HCT116 (cell line): ENCODE measurements around the gene RNF151. TPM values are rescaled to one million over a fixed set of nuclear protein-coding genes. Genes with fewer than 3 reads are reported as not detected.

ENCODE experiments used
- ATAC-seq: fragments of 200-7000 bp; cut with Tn5 transposase; 2 replicates; pipeline ENCODE4 v1.9.1; 2020; ENCODE audit warnings: mild to moderate bottlenecking, moderate library complexity
- BruUV-seq: library from RNA; stranded (reverse); fragments of 400-500 nt; replicated peaks from 2 replicates; lab custom pipeline; 2021; lab: Mats Ljungman, UMichigan
- CTCF ChIA-PET: fragments of 300-600 bp; sonication (Branson Sonifier 250); formaldehyde crosslinking; loops from one replicate; lab custom pipeline; 2021; ENCODE audit warnings: antibody characterized with exemption; lab: Charles Lee
- POLR2A ChIA-PET: fragments of 300-600, 350-600 bp; sonication (Branson Sonifier 250); formaldehyde crosslinking; loops from one replicate; lab custom pipeline; 2021; ENCODE audit warnings: antibody characterized with exemption; lab: Charles Lee
- RAD21 ChIA-PET, 2 experiments: fragments of 300-600 bp; sonication (Branson Sonifier 250); formaldehyde crosslinking; loops; one replicate each; lab custom pipeline; 2023; ENCODE audit warnings: low total read pairs in 2 of 2; ENCODE audit not compliant: uncharacterized antibody in 2 of 2, unreplicated experiment in 2 of 2, low non-redundant PET in 1 of 2; lab: Charles Lee
- DNase-seq: peaks from one replicate; pipeline ENCODE4 v3.0.0-alpha.2; 2010; ENCODE audit warnings: low read depth, low spot score
- H2AFZ ChIP-seq: fragments of 200-600 bp; shearing (Covaris generic), sonication (generic); 2 replicates; pipeline ENCODE4 v1.6.1; 2017; ENCODE audit warnings: low read depth, mixed run types, mixed read lengths, antibody characterized with exemption, low read length; ENCODE audit not compliant: poor library complexity, severe bottlenecking
- H3K27ac ChIP-seq: 2 replicates; pipeline ENCODE4 v1.5.1; 2012; ENCODE audit warnings: low read depth, low read length
- H3K27me3 ChIP-seq: fragments of 200-600 bp; sonication (generic); 2 replicates; pipeline ENCODE4 v1.6.1; 2016; ENCODE audit warnings: mixed run types, low read length, mixed read lengths; ENCODE audit not compliant: insufficient read depth
- H3K36me3 ChIP-seq, 2 experiments: fragments of 200-500 bp in 1 of 2; fragments of 200-600 bp in 1 of 2; sonication (Bioruptor generic) in 1 of 2; sonication (generic) in 1 of 2; 2 replicates each; pipeline versions ENCODE4 v1.5.1 to v1.6.1; 2014 to 2016; ENCODE audit warnings: low read length in 2 of 2, inconsistent platforms in 1 of 2, mixed read lengths in 1 of 2, mixed run types in 1 of 2; ENCODE audit not compliant: insufficient read depth in 2 of 2, control insufficient read depth in 1 of 2
- H3K4me1 ChIP-seq, 2 experiments: fragments of 200-600 bp in 1 of 2; sonication (generic) in 1 of 2; 2 replicates each; pipeline versions ENCODE4 v1.5.1 to v1.6.1; 2012 to 2017; ENCODE audit warnings: low read length in 2 of 2, inconsistent platforms in 1 of 2, mild to moderate bottlenecking in 1 of 2, mixed read lengths in 1 of 2, mixed run types in 1 of 2, moderate library complexity in 1 of 2; ENCODE audit not compliant: insufficient read depth in 2 of 2, control insufficient read depth in 1 of 2
- H3K4me2 ChIP-seq: fragments of 200-600 bp; sonication (generic); 2 replicates; pipeline ENCODE4 v1.6.1; 2017; ENCODE audit warnings: mixed run types, low read length, mixed read lengths
- H3K4me3 ChIP-seq, 2 experiments: fragments of 200-600 bp in 1 of 2; sonication (generic) in 1 of 2; replicated peaks in 1 of 2; 2 replicates each; pipeline ENCODE4 v1.5.1; 2011 to 2016; ENCODE audit warnings: low read length in 2 of 2, control low read depth in 1 of 2, low read depth in 1 of 2, mild to moderate bottlenecking in 1 of 2, mixed read lengths in 1 of 2, mixed run types in 1 of 2
- H3K79me2 ChIP-seq: fragments of 200-600 bp; sonication (generic); 2 replicates; pipeline ENCODE4 v1.6.1; 2017; ENCODE audit warnings: mild to moderate bottlenecking, mixed run types, low read length, moderate library complexity, mixed read lengths; ENCODE audit not compliant: insufficient read depth
- H3K9ac ChIP-seq: fragments of 200-600 bp; sonication (generic); 2 replicates; pipeline ENCODE4 v1.6.1; 2016; ENCODE audit warnings: low read length, mixed read lengths
- H3K9me2 ChIP-seq: fragments of 200-600 bp; sonication (generic), shearing (Covaris generic); 2 replicates; pipeline ENCODE4 v1.6.1; 2017; ENCODE audit warnings: mixed run types, mild to moderate bottlenecking, moderate library complexity; ENCODE audit not compliant: insufficient read depth
- H3K9me3 ChIP-seq, 2 experiments: fragments of 200-500 bp in 1 of 2; fragments of 200-600 bp in 1 of 2; sonication (Bioruptor generic) in 1 of 2; sonication (generic) in 1 of 2; 2 replicates each; pipeline ENCODE4 v1.6.1; 2014 to 2017; ENCODE audit warnings: low read length in 2 of 2, mixed read lengths in 2 of 2, inconsistent platforms in 1 of 2, low read depth in 1 of 2, mild to moderate bottlenecking in 1 of 2, mixed run types in 1 of 2, moderate library complexity in 1 of 2; ENCODE audit not compliant: control insufficient read depth in 1 of 2, insufficient read depth in 1 of 2
- H4K20me1 ChIP-seq: fragments of 200-600 bp; sonication (generic), shearing (Covaris generic); 2 replicates; pipeline ENCODE4 v1.6.1; 2017; ENCODE audit warnings: mixed run types, mild to moderate bottlenecking, moderate library complexity; ENCODE audit not compliant: insufficient read depth
- CEBPB ChIP-seq: IDR thresholded peaks from 2 replicates; pipeline ENCODE4 v1.6.1; 2012; ENCODE audit warnings: low read depth
- ELF1 ChIP-seq: IDR thresholded peaks from 2 replicates; pipeline ENCODE4 v1.6.1; 2012; ENCODE audit warnings: low read depth, borderline replicate concordance
- JUND ChIP-seq: IDR thresholded peaks from 2 replicates; pipeline ENCODE4 v1.6.1; 2012
- POLR2A ChIP-seq: IDR thresholded peaks from 2 replicates; pipeline ENCODE4 v1.7.0; 2011; ENCODE audit warnings: borderline replicate concordance; ENCODE audit not compliant: insufficient read depth, insufficient read length; ENCODE audit errors: extremely low read depth
- SP1 ChIP-seq: IDR thresholded peaks from 2 replicates; pipeline ENCODE4 v1.6.1; 2012; ENCODE audit warnings: low read depth
- SRF ChIP-seq: IDR thresholded peaks from 2 replicates; pipeline ENCODE4 v1.6.1; 2012; ENCODE audit warnings: low read depth
- YY1 ChIP-seq: IDR thresholded peaks from 2 replicates; pipeline ENCODE4 v1.6.1; 2011; ENCODE audit warnings: low read length, low read depth, moderate library complexity, mild to moderate bottlenecking; ENCODE audit not compliant: insufficient replicate concordance; ENCODE audit errors: extremely low read depth
- ZFX ChIP-seq: fragments of 450-650 bp; IDR thresholded peaks from 2 replicates; pipeline ENCODE4 v1.6.1; 2017
- intact Hi-C: fragments of 100-400 bp; cut with micrococcal nuclease; formaldehyde crosslinking; loops from 2 replicates; pipeline ENCODE4 v1.10.0; 2022
- total RNA-seq: library from RNA; stranded (reverse); gene quantifications from one replicate; pipeline ENCODE4 v1.2.1, GENCODE V29; 2021; ENCODE audit not compliant: unreplicated experiment
- TF ChIP-seq, protein P1 (sequence below), 3 experiments: fragments of 200-600 bp in 1 of 3; sonication (generic) in 1 of 3; IDR thresholded peaks in 2 of 3; conservative IDR thresholded peaks in 1 of 3; 2 replicates each; pipeline ENCODE4 v1.5.1; 2012 to 2017; ENCODE audit warnings: low read depth in 2 of 3, low read length in 2 of 3, antibody characterized with exemption in 1 of 3, borderline replicate concordance in 1 of 3, control low read depth in 1 of 3, mild to moderate bottlenecking in 1 of 3, mixed read lengths in 1 of 3, mixed run types in 1 of 3, moderate library complexity in 1 of 3; ENCODE audit not compliant: insufficient read depth in 1 of 3
- TF ChIP-seq, protein P2 (sequence below): IDR thresholded peaks from 2 replicates; pipeline ENCODE4 v1.6.1; 2011; ENCODE audit warnings: mild to moderate bottlenecking, low read length, moderate library complexity; ENCODE audit not compliant: insufficient replicate concordance; ENCODE audit errors: extremely low read depth
- TF ChIP-seq, protein P3 (sequence below): IDR thresholded peaks from 2 replicates; pipeline ENCODE4 v1.6.1; 2012
- TF ChIP-seq, protein P4 (sequence below): IDR thresholded peaks from 2 replicates; pipeline ENCODE4 v1.6.1; 2012; ENCODE audit warnings: low read depth
- TF ChIP-seq, protein P5 (sequence below): IDR thresholded peaks from 2 replicates; pipeline ENCODE4 v1.6.1; 2012

RNF151 gene
- total RNA-seq, 1 experiment from 2014 or later = 0.30 TPM

DNA sequence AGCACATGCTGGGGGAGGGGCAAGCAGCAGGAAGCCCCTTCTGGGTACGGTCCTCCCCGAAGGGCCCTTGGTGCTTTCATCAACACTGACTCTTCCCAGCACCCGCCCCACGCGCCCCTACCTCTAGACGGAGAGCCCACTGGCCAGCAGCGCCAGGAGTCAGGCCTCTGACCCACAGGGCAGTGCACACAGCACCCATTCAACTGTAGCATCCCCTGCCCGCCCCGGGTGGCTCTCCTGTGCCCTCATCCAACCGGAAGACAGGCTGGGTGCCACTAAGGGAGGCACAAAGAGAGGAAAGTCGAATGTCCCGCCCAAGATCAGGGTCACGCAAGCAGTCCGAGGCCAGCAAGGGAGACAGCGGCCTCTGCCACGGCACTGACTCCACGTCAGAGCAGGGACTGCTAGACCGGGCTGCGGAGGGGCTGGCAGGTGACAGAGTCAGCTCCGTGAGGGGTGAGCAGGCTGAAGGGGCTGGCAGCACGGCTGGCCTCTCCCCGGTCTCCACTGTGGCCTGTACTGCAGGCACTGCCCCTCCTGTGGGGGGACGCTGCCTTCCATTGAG, 33.5 kb upstream of the RNF151 start:
- no peaks in the 10 kb centered on the region for H3K9me3 ChIP-seq
- ChIA-PET RAD21 (no interaction called here), CTCF (interaction anchor here (1.3 kb wide), 1 partner anchor 10 kb away, joined by 3 read pairs; the partner anchor contains the start of gene MSRB1), POLR2A (no interaction called here)
- BruUV-seq = no TSS peak
- no peak overlapping the region for H3K9ac ChIP-seq
- no peak for ATAC-seq
- no peaks in the 10 kb centered on the region for H3K9me2 ChIP-seq
- no peak overlapping the region for H3K4me3 ChIP-seq
- no peaks in the 10 kb centered on the region for H3K79me2 ChIP-seq
- TF ChIP-seq, protein P1, sequence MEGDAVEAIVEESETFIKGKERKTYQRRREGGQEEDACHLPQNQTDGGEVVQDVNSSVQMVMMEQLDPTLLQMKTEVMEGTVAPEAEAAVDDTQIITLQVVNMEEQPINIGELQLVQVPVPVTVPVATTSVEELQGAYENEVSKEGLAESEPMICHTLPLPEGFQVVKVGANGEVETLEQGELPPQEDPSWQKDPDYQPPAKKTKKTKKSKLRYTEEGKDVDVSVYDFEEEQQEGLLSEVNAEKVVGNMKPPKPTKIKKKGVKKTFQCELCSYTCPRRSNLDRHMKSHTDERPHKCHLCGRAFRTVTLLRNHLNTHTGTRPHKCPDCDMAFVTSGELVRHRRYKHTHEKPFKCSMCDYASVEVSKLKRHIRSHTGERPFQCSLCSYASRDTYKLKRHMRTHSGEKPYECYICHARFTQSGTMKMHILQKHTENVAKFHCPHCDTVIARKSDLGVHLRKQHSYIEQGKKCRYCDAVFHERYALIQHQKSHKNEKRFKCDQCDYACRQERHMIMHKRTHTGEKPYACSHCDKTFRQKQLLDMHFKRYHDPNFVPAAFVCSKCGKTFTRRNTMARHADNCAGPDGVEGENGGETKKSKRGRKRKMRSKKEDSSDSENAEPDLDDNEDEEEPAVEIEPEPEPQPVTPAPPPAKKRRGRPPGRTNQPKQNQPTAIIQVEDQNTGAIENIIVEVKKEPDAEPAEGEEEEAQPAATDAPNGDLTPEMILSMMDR (IDR thresholded peaks at IDR 0.05 in 2 of 3, conservative IDR thresholded peaks at IDR 0.05 in 1 of 3; ENCODE audit: borderline replicate concordance in 1 of 3, insufficient read depth in 1 of 3, low read depth in 2 of 3, low read length in 2 of 3) = no peak
- TF ChIP-seq ELF1 (no peak), JUND (no peak), YY1 (no peak), SP1 (no peak), POLR2A (no peak), SRF (no peak), CEBPB (no peak), ZFX (no peak)
- TF ChIP-seq, protein P2, sequence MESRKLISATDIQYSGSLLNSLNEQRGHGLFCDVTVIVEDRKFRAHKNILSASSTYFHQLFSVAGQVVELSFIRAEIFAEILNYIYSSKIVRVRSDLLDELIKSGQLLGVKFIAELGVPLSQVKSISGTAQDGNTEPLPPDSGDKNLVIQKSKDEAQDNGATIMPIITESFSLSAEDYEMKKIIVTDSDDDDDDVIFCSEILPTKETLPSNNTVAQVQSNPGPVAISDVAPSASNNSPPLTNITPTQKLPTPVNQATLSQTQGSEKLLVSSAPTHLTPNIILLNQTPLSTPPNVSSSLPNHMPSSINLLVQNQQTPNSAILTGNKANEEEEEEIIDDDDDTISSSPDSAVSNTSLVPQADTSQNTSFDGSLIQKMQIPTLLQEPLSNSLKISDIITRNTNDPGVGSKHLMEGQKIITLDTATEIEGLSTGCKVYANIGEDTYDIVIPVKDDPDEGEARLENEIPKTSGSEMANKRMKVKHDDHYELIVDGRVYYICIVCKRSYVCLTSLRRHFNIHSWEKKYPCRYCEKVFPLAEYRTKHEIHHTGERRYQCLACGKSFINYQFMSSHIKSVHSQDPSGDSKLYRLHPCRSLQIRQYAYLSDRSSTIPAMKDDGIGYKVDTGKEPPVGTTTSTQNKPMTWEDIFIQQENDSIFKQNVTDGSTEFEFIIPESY = no peak
- TF ChIP-seq, protein P3, sequence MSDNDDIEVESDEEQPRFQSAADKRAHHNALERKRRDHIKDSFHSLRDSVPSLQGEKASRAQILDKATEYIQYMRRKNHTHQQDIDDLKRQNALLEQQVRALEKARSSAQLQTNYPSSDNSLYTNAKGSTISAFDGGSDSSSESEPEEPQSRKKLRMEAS = no peak
- TF ChIP-seq, protein P4, sequence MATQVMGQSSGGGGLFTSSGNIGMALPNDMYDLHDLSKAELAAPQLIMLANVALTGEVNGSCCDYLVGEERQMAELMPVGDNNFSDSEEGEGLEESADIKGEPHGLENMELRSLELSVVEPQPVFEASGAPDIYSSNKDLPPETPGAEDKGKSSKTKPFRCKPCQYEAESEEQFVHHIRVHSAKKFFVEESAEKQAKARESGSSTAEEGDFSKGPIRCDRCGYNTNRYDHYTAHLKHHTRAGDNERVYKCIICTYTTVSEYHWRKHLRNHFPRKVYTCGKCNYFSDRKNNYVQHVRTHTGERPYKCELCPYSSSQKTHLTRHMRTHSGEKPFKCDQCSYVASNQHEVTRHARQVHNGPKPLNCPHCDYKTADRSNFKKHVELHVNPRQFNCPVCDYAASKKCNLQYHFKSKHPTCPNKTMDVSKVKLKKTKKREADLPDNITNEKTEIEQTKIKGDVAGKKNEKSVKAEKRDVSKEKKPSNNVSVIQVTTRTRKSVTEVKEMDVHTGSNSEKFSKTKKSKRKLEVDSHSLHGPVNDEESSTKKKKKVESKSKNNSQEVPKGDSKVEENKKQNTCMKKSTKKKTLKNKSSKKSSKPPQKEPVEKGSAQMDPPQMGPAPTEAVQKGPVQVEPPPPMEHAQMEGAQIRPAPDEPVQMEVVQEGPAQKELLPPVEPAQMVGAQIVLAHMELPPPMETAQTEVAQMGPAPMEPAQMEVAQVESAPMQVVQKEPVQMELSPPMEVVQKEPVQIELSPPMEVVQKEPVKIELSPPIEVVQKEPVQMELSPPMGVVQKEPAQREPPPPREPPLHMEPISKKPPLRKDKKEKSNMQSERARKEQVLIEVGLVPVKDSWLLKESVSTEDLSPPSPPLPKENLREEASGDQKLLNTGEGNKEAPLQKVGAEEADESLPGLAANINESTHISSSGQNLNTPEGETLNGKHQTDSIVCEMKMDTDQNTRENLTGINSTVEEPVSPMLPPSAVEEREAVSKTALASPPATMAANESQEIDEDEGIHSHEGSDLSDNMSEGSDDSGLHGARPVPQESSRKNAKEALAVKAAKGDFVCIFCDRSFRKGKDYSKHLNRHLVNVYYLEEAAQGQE = no peak
- TF ChIP-seq, protein P5, sequence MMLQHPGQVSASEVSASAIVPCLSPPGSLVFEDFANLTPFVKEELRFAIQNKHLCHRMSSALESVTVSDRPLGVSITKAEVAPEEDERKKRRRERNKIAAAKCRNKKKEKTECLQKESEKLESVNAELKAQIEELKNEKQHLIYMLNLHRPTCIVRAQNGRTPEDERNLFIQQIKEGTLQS = no peak
- no peak overlapping the region for H2AFZ ChIP-seq
- H3K36me3 ChIP-seq = peaks cover 2 to 4% of the 10 kb centered on the region in 2 experiments; a peak in 3 of 4 replicates
- H3K4me1 ChIP-seq = peaks cover 23 to 33% of the 10 kb centered on the region in 2 experiments
- H3K4me2 ChIP-seq = no peak overlapping the region
- H4K20me1 ChIP-seq = no peaks in the 10 kb centered on the region
- intact Hi-C loops = no loop called here
- DNase-seq = no peak
- no peak overlapping the region; the same call in 1 of the 2 replicates for H3K27ac ChIP-seq
- no peaks in the 10 kb centered on the region for H3K27me3 ChIP-seq
